Activated naive CD4-positive, alpha-beta T cell treated with anti-CD3 and anti-CD28 coated beads for 36 hours (primary cell): ENCODE measurements around the gene KLHDC8A. TPM values are rescaled to one million over a fixed set of nuclear protein-coding genes. Genes with fewer than 3 reads are reported as not detected.

Experiments
- CTCF ChIA-PET: fragments of 350-600 bp; sonication (Branson Sonifier 250); formaldehyde crosslinking; loops from one replicate; lab custom pipeline; 2021; ENCODE audit warnings: antibody characterized with exemption; lab: Charles Lee
- DNase-seq: peaks from one replicate; pipeline ENCODE4 v3.0.0-alpha.2; 2020
- H3K27ac Mint-ChIP-seq: one replicate; pipeline ENCODE4 v1.8.0; 2021; ENCODE audit warnings: mild to moderate bottlenecking, mixed read lengths
- H3K27me3 Mint-ChIP-seq: one replicate; pipeline ENCODE4 v1.8.0; 2021; ENCODE audit warnings: low read depth, mixed read lengths
- H3K36me3 Mint-ChIP-seq: one replicate; pipeline ENCODE4 v1.8.0; 2021; ENCODE audit warnings: low read depth, mixed read lengths
- H3K4me1 Mint-ChIP-seq: one replicate; pipeline ENCODE4 v1.8.0; 2021; ENCODE audit warnings: low read depth, mixed read lengths
- H3K4me3 Mint-ChIP-seq: one replicate; pipeline ENCODE4 v1.8.0; 2021; ENCODE audit warnings: mild to moderate bottlenecking, moderate library complexity, mixed read lengths
- H3K9me3 Mint-ChIP-seq: one replicate; pipeline ENCODE4 v1.8.0; 2021; ENCODE audit warnings: mixed read lengths
- intact Hi-C: fragments of 100-400 bp; cut with micrococcal nuclease; formaldehyde crosslinking; loops from one replicate; pipeline ENCODE4 v1.15.1; 2023
- total RNA-seq, 2 experiments: library from RNA; stranded (reverse); gene quantifications; one replicate each; pipeline ENCODE4 v1.2.3, GENCODE V29; 2021

The KLHDC8A gene
- total RNA-seq, 2 experiments from 2014 or later, result not detected

- Mint-ChIP-seq H3K27ac (no peak overlapping the region), H3K36me3 (no peaks in the 10 kb centered on the region), H3K27me3 (no peaks in the 10 kb centered on the region), H3K4me1 (no peaks in the 10 kb centered on the region), H3K9me3 (no peaks in the 10 kb centered on the region), H3K4me3 (no peak overlapping the region)
- no peak for DNase-seq
- intact Hi-C loops, result no loop called here
- CTCF ChIA-PET, result interaction anchor here (0.6 to 4.3 kb wide), 5 partner anchors 17 to 300 kb away, joined by 3 to 85 read pairs (median 48); no protein-coding TSS in a partner anchor
These were observed 4.6 kb downstream of the KLHDC8A start for GRCh38 chr1:205351984-205352713.

- intact Hi-C loops, result no loop called here
- H3K4me1 Mint-ChIP-seq, result no peaks in the 10 kb centered on the region
- peaks cover 10% of the 10 kb centered on the region for H3K27me3 Mint-ChIP-seq
- DNase-seq, result no peak
- CTCF ChIA-PET, result interaction anchor here (0.8 to 4.3 kb wide), 6 partner anchors 15 to 173 kb away, joined by 3 to 35 read pairs (median 4); no protein-coding TSS in a partner anchor
- no peak overlapping the region for H3K27ac Mint-ChIP-seq
- no peak overlapping the region for H3K4me3 Mint-ChIP-seq
- H3K9me3 Mint-ChIP-seq, result no peaks in the 10 kb centered on the region
- no peaks in the 10 kb centered on the region for H3K36me3 Mint-ChIP-seq
These were observed 6.0 kb downstream of the KLHDC8A start for GRCh38 chr1:205350691-205351141.

- peaks cover 15% of the 10 kb centered on the region for H3K27me3 Mint-ChIP-seq
- CTCF ChIA-PET, result interaction anchor here (0.8 to 4.3 kb wide), 6 partner anchors 15 to 174 kb away, joined by 3 to 35 read pairs (median 4); no protein-coding TSS in a partner anchor
- intact Hi-C loops, result no loop called here
- no peaks in the 10 kb centered on the region for H3K9me3 Mint-ChIP-seq
- no peak overlapping the region for H3K4me3 Mint-ChIP-seq
- no peak overlapping the region for H3K27ac Mint-ChIP-seq
- no peaks in the 10 kb centered on the region for H3K36me3 Mint-ChIP-seq
- no peaks in the 10 kb centered on the region for H3K4me1 Mint-ChIP-seq
- no peak for DNase-seq
These were observed 6.6 kb downstream of the KLHDC8A start for GRCh38 chr1:205350124-205350523.

GRCh38 chr1:205348554-205349487 lies 7.9 kb downstream of the KLHDC8A start:
- Mint-ChIP-seq H3K4me3 (no peak overlapping the region), H3K36me3 (no peaks in the 10 kb centered on the region), H3K27ac (no peak overlapping the region), H3K4me1 (peaks cover 5% of the 10 kb centered on the region), H3K9me3 (no peaks in the 10 kb centered on the region), H3K27me3 (peaks cover 24% of the 10 kb centered on the region)
- intact Hi-C loops, result no loop called here
- CTCF ChIA-PET, result interaction anchor here (0.6 to 4.3 kb wide), 9 partner anchors 13 to 176 kb away, joined by 3 to 35 read pairs (median 4); no protein-coding TSS in a partner anchor
- DNase-seq, result no peak

- H3K9me3 Mint-ChIP-seq, result no peaks in the 10 kb centered on the region
- peaks cover 34% of the 10 kb centered on the region for H3K27me3 Mint-ChIP-seq
- intact Hi-C loops, result no loop called here
- no peak for DNase-seq
- no peaks in the 10 kb centered on the region for H3K36me3 Mint-ChIP-seq
- CTCF ChIA-PET, result no interaction called here
- peaks cover 8% of the 10 kb centered on the region for H3K4me1 Mint-ChIP-seq
- H3K4me3 Mint-ChIP-seq, result no peak overlapping the region
- no peak overlapping the region for H3K27ac Mint-ChIP-seq
These were observed 9.7 kb downstream of the KLHDC8A start for GRCh38 chr1:205346956-205347574.

- peaks cover 35% of the 10 kb centered on the region for H3K27me3 Mint-ChIP-seq
- H3K4me1 Mint-ChIP-seq, result peaks cover 8% of the 10 kb centered on the region
- intact Hi-C loops, result no loop called here
- no peaks in the 10 kb centered on the region for H3K9me3 Mint-ChIP-seq
- no peak for DNase-seq
- no peaks in the 10 kb centered on the region for H3K36me3 Mint-ChIP-seq
- CTCF ChIA-PET, result interaction anchor here (0.6 to 1.7 kb wide), 5 partner anchors 8 to 145 kb away, joined by 3 to 6 read pairs (median 3); no protein-coding TSS in a partner anchor
- no peak overlapping the region for H3K4me3 Mint-ChIP-seq
- no peak overlapping the region for H3K27ac Mint-ChIP-seq
These were observed 11.0 kb downstream of the KLHDC8A start for GRCh38 chr1:205345761-205346160.

GRCh38 chr1:205344066-205344928 lies 12.4 kb downstream of the KLHDC8A start:
- Mint-ChIP-seq H3K4me1 (peaks cover 8% of the 10 kb centered on the region), H3K27me3 (peaks cover 35% of the 10 kb centered on the region), H3K4me3 (peak overlapping the region; percentile 34), H3K36me3 (no peaks in the 10 kb centered on the region), H3K9me3 (no peaks in the 10 kb centered on the region), H3K27ac (no peak overlapping the region)
- intact Hi-C loops, result no loop called here
- peak; percentile 79 for DNase-seq
- CTCF ChIA-PET, result interaction anchor here (0.6 to 1.7 kb wide), 4 partner anchors 8 to 71 kb away, joined by 3 to 5 read pairs (median 4); no protein-coding TSS in a partner anchor

- intact Hi-C loops, result no loop called here
- H3K27me3 Mint-ChIP-seq, result peaks cover 35% of the 10 kb centered on the region
- CTCF ChIA-PET, result interaction anchor here (1.0 to 1.2 kb wide), 2 partner anchors 11 to 15 kb away, joined by 3 to 4 read pairs; no protein-coding TSS in a partner anchor
- DNase-seq, result no peak
- peak overlapping the region; percentile 34 for H3K4me3 Mint-ChIP-seq
- peaks cover 8% of the 10 kb centered on the region for H3K4me1 Mint-ChIP-seq
- H3K9me3 Mint-ChIP-seq, result no peaks in the 10 kb centered on the region
- no peak overlapping the region for H3K27ac Mint-ChIP-seq
- H3K36me3 Mint-ChIP-seq, result no peaks in the 10 kb centered on the region
These were observed 13.2 kb downstream of the KLHDC8A start for GRCh38 chr1:205343431-205344065.

- Mint-ChIP-seq H3K27ac (no peak overlapping the region), H3K36me3 (no peaks in the 10 kb centered on the region), H3K4me3 (no peak overlapping the region), H3K4me1 (peaks cover 8% of the 10 kb centered on the region), H3K27me3 (peaks cover 35% of the 10 kb centered on the region), H3K9me3 (no peaks in the 10 kb centered on the region)
- no peak for DNase-seq
- intact Hi-C loops, result no loop called here
- CTCF ChIA-PET, result interaction anchor here (1.0 to 1.2 kb wide), 3 partner anchors 10 to 14 kb away, joined by 3 to 4 read pairs (median 3); no protein-coding TSS in a partner anchor
These were observed 13.7 kb downstream of the KLHDC8A start for GRCh38 chr1:205342986-205343385.

GRCh38 chr1:205340676-205341075 lies 16.0 kb downstream of the KLHDC8A start:
- Mint-ChIP-seq H3K27ac (no peak overlapping the region), H3K9me3 (no peaks in the 10 kb centered on the region), H3K4me3 (no peak overlapping the region), H3K4me1 (peaks cover 8% of the 10 kb centered on the region), H3K36me3 (no peaks in the 10 kb centered on the region), H3K27me3 (peaks cover 25% of the 10 kb centered on the region)
- DNase-seq, result no peak
- CTCF ChIA-PET, result interaction anchor here (6.8 to 7.5 kb wide), 2 partner anchors 17 to 68 kb away, joined by 67 to 70 read pairs; partner anchors contain the start of gene NUAK2
- intact Hi-C loops, result no loop called here
